ENCODE measurements around the gene PDGFD. TPM values are rescaled to one million over a fixed set of nuclear protein-coding genes. Genes with fewer than 3 reads are reported as not detected.

PDGFD gene
- total RNA-seq, 1 donor from 2014 or later: 8.0 TPM

DNA sequence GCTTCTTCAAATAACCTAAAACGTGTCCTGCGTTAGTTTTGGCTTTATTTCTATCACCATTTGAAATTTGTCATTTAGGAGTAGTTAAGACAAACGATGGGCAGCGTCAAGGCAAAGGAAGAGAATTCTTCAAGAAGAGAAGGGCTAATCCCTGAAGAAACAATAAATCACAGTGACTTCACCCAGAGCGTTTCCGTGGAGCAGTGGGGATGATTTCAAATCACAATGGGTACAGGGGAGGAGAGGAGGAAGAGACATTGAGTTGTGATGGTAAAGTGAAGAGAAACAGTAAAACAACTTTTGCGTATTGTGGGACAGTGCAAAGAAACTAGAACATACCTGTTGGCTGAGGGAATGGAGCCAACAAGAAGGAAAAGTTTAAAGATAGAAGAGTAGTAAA, 9.7 kb downstream of the PDGFD start:
- H3K4me3 Mint-ChIP-seq (ENCODE audit: low read depth): no peak overlapping the region
- H3K27ac Mint-ChIP-seq: no peak overlapping the region
- H3K27me3 Mint-ChIP-seq: no peaks in the 10 kb centered on the region
- peaks cover 2% of the 10 kb centered on the region for H3K36me3 Mint-ChIP-seq (ENCODE audit: insufficient read depth)
- TF ChIP-seq, protein P1, sequence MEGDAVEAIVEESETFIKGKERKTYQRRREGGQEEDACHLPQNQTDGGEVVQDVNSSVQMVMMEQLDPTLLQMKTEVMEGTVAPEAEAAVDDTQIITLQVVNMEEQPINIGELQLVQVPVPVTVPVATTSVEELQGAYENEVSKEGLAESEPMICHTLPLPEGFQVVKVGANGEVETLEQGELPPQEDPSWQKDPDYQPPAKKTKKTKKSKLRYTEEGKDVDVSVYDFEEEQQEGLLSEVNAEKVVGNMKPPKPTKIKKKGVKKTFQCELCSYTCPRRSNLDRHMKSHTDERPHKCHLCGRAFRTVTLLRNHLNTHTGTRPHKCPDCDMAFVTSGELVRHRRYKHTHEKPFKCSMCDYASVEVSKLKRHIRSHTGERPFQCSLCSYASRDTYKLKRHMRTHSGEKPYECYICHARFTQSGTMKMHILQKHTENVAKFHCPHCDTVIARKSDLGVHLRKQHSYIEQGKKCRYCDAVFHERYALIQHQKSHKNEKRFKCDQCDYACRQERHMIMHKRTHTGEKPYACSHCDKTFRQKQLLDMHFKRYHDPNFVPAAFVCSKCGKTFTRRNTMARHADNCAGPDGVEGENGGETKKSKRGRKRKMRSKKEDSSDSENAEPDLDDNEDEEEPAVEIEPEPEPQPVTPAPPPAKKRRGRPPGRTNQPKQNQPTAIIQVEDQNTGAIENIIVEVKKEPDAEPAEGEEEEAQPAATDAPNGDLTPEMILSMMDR (IDR thresholded peaks at IDR 0.05; ENCODE audit: unreplicated experiment): no peak
- H3K4me1 Mint-ChIP-seq (ENCODE audit: low read depth): peaks cover 5% of the 10 kb centered on the region
- DNase-seq (ENCODE audit: low spot score, unreplicated experiment): no peak
- peaks cover 4% of the 10 kb centered on the region for H3K9me3 Mint-ChIP-seq (ENCODE audit: low read depth)

DNA sequence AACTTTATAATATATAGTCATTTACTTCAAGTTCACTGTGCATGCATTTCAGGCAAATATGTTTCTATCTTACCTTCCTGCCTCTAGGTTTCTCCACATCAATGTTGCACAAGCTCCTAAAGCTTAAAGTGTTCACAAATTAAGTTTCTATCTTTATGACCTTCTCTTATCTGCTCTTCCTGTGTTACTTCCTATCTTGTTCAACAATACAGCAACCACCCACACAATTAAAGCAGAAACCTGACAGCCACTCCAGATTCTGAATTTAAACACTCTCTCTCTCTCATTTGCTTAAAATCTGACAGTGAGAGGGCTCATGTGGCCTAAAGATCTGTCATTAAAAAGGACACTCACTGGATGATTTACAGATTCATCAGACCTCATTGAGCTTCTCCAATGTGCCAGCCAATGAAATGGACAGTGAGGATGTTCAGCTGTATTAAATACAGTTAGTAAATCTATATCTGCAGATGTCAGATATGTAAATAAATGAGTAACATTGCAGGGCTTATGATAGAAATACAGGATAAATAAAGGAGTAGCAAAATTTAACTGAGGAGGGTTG, 10.9 kb downstream of the PDGFD start:
- H3K36me3 Mint-ChIP-seq (ENCODE audit: insufficient read depth): peaks cover 2% of the 10 kb centered on the region

DNA sequence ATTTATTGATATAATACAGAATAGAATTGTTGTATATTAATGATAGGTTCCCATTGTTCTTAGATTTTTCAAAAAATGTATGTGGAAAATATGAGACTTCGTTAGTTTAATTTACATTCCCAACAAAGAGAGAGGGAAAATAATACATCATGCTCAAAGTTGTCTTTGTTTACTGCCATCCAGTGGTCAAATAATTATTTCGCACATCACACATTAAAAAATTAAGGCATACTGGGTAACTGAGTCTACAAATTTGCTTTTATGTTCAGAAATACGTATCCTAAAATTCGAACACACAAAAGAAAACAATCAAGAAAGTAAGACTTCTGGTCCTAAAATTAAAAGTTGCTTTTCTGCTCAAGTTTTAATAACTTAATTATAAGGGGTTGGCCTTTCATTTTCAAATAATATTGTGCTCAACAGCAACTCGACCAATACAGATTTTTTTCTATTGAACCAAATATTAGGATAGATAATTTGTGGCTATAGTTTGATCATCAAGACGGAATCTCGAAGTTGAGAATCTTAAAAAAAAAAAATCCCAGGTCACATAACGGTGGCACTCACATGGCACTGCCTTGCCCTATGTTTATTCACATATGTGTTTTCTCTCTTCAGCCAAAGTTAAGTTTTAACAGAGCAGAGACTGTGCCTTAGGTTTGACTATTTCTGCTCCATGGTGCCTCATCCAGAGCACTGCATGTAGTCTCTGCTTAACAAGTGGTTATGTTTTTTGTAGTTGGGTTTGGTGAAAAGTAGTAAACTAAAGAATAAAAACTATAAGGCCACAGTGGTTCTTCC, 12.3 kb downstream of the PDGFD start:
- DNase-seq (ENCODE audit: low spot score, unreplicated experiment): no peak
- Mint-ChIP-seq H3K36me3 (ENCODE audit: insufficient read depth) (peaks cover 2% of the 10 kb centered on the region), H3K4me1 (ENCODE audit: low read depth) (peaks cover 5% of the 10 kb centered on the region), H3K4me3 (ENCODE audit: low read depth) (no peak overlapping the region), H3K9me3 (ENCODE audit: low read depth) (peaks cover 4% of the 10 kb centered on the region), H3K27me3 (no peaks in the 10 kb centered on the region), H3K27ac (no peak overlapping the region)
- TF ChIP-seq, protein P1 (IDR thresholded peaks at IDR 0.05; ENCODE audit: unreplicated experiment): peak; percentile 33

More for the DNA sequence above, 10.9 kb downstream of the PDGFD start:
- Mint-ChIP-seq H3K4me3 (ENCODE audit: low read depth) (no peak overlapping the region), H3K4me1 (ENCODE audit: low read depth) (peaks cover 5% of the 10 kb centered on the region), H3K27me3 (no peaks in the 10 kb centered on the region), H3K9me3 (ENCODE audit: low read depth) (peaks cover 4% of the 10 kb centered on the region), H3K27ac (no peak overlapping the region)
- DNase-seq (ENCODE audit: low spot score, unreplicated experiment): no peak
- TF ChIP-seq, protein P1 (IDR thresholded peaks at IDR 0.05; ENCODE audit: unreplicated experiment): no peak

DNA sequence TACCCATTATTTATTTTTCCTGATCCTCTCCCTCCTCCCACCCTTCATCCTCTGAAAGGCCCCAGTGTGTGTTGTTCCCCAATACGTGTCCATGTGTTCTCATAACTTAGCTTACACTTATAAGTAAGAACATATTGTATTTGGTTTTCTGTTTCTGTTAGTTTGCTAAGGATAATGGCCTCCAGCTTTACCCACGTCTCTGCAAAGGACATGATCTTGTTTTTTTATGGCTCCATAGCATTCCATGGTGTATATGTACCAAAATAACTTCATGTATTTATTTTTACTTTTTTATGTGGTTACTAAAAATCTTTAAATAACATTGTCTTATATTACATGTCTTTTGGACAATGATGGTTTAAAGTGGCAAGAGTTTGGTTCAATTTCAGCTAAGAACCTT, 15.2 kb downstream of the PDGFD start:
- Mint-ChIP-seq H3K4me1 (ENCODE audit: low read depth) (peaks cover 5% of the 10 kb centered on the region), H3K9me3 (ENCODE audit: low read depth) (peaks cover 4% of the 10 kb centered on the region)

DNA sequence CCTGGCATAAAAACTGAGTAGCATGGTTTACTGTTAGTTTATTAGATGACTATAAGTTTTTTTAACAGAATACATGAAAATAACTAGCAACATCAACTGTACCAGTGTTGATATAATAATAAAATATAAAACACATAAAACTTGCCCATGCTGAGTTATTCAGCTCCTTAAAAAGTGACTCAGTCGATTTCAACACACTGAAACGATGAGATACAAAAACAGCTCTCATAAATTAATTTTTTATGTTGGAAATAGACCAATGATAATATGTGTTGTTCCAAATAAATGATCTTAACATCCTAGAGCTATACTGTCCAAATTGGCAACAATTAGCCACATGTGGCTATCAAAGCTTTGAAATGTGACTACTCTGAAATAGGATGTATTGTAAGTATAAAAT, 15.9 kb downstream of the PDGFD start:
- peaks cover 4% of the 10 kb centered on the region for H3K9me3 Mint-ChIP-seq (ENCODE audit: low read depth)

More for the DNA sequence above, 15.2 kb downstream of the PDGFD start:
- Mint-ChIP-seq H3K36me3 (ENCODE audit: insufficient read depth) (peaks cover 2% of the 10 kb centered on the region), H3K27me3 (no peaks in the 10 kb centered on the region), H3K4me3 (ENCODE audit: low read depth) (no peak overlapping the region), H3K27ac (no peak overlapping the region)
- no peak for DNase-seq (ENCODE audit: low spot score, unreplicated experiment)
- TF ChIP-seq, protein P1 (IDR thresholded peaks at IDR 0.05; ENCODE audit: unreplicated experiment): no peak

More for the DNA sequence above, 15.9 kb downstream of the PDGFD start:
- DNase-seq (ENCODE audit: low spot score, unreplicated experiment): no peak
- peaks cover 2% of the 10 kb centered on the region for H3K4me1 Mint-ChIP-seq (ENCODE audit: low read depth)
- TF ChIP-seq, protein P1 (IDR thresholded peaks at IDR 0.05; ENCODE audit: unreplicated experiment): no peak
- H3K36me3 Mint-ChIP-seq (ENCODE audit: insufficient read depth): peaks cover 2% of the 10 kb centered on the region
- no peak overlapping the region for H3K4me3 Mint-ChIP-seq (ENCODE audit: low read depth)
- no peak overlapping the region for H3K27ac Mint-ChIP-seq
- no peaks in the 10 kb centered on the region for H3K27me3 Mint-ChIP-seq
